IMR-90 (cell line): ENCODE data around the gene PRKAR2A. TPM values are rescaled to one million over a fixed set of nuclear protein-coding genes. Genes with fewer than 3 reads are reported as not detected.

Experiments used
- ATAC-seq: fragments of 200-7000 bp; cut with Tn5 transposase; 2 replicates; pipeline ENCODE4 v1.9.1; 2020; ENCODE audit warnings: low read depth, mild to moderate bottlenecking, moderate library complexity
- BruUV-seq: library from RNA; stranded (reverse); fragments of 400-500 nt; replicated peaks from 2 replicates; lab custom pipeline; 2021; lab: Mats Ljungman, UMichigan
- CTCF ChIA-PET: fragments of 300-600 bp; formaldehyde crosslinking; extraction: SDS; loops from one replicate; lab custom pipeline; 2021; ENCODE audit warnings: antibody characterized with exemption; lab: Yijun Ruan, JAX
- POLR2A ChIA-PET: fragments of 300-600 bp; sonication (Branson Sonifier 250); formaldehyde crosslinking; loops from one replicate; lab custom pipeline; 2022; ENCODE audit warnings: antibody characterized with exemption; ENCODE audit not compliant: unreplicated experiment; lab: Charles Lee
- DNase-seq: peaks from one replicate; pipeline ENCODE4 v3.0.0; 2013
- H2AFZ ChIP-seq: replicated peaks from 2 replicates; pipeline ENCODE3; 2013; ENCODE audit warnings: low read length, mild to moderate bottlenecking; ENCODE audit not compliant: poor library complexity
- H2AK5ac ChIP-seq: 2 replicates; pipeline ENCODE4 v1.6.1; 2013; ENCODE audit warnings: low read depth, low read length, inconsistent platforms
- H2AK9ac ChIP-seq: replicated peaks from 2 replicates; pipeline ENCODE3; 2013; ENCODE audit warnings: mild to moderate bottlenecking, low read depth, low read length, moderate library complexity; ENCODE audit not compliant: poor library complexity
- H2BK120ac ChIP-seq: 2 replicates; pipeline ENCODE4 v1.6.1; 2013; ENCODE audit warnings: low read depth, low read length, inconsistent platforms
- H2BK15ac ChIP-seq: 3 replicates; pipeline ENCODE4 v1.6.1; 2013; ENCODE audit warnings: low read depth, low read length, inconsistent platforms
- H2BK20ac ChIP-seq: 2 replicates; pipeline ENCODE4 v1.6.1; 2013; ENCODE audit warnings: low read depth, mild to moderate bottlenecking, inconsistent platforms, low read length, moderate library complexity
- H2BK5ac ChIP-seq: 2 replicates; pipeline ENCODE4 v1.6.1; 2013; ENCODE audit warnings: mild to moderate bottlenecking, low read depth, low read length, inconsistent platforms; ENCODE audit not compliant: poor library complexity, severe bottlenecking
- H3K14ac ChIP-seq: replicated peaks from 2 replicates; pipeline ENCODE4 v1.6.1; 2013; ENCODE audit warnings: low read depth, low read length, inconsistent platforms
- H3K18ac ChIP-seq: 2 replicates; pipeline ENCODE4 v1.6.1; 2013; ENCODE audit warnings: low read depth, low read length, control low read depth
- H3K23ac ChIP-seq: 2 replicates; pipeline ENCODE4 v1.6.1; 2013; ENCODE audit warnings: low read depth, low read length, inconsistent platforms
- H3K27ac ChIP-seq: 2 replicates; pipeline ENCODE4 v1.5.1; 2013; ENCODE audit warnings: mild to moderate bottlenecking, control low read depth, low read length; ENCODE audit not compliant: insufficient read depth
- H3K27me3 ChIP-seq: 2 replicates; pipeline ENCODE4 v1.6.1; 2013; ENCODE audit warnings: low read length; ENCODE audit not compliant: control insufficient read depth, insufficient read depth
- H3K36me3 ChIP-seq: 2 replicates; pipeline ENCODE4 v1.6.1; 2013; ENCODE audit warnings: low read length, mixed read lengths; ENCODE audit not compliant: control insufficient read depth, insufficient read depth
- H3K4ac ChIP-seq: 2 replicates; pipeline ENCODE4 v1.6.1; 2013; ENCODE audit warnings: low read depth, low read length, inconsistent platforms
- H3K4me1 ChIP-seq: 2 replicates; pipeline ENCODE4 v1.6.1; 2013; ENCODE audit warnings: low read length, mixed read lengths; ENCODE audit not compliant: control insufficient read depth, insufficient read depth
- H3K4me2 ChIP-seq: 2 replicates; pipeline ENCODE4 v1.6.1; 2013; ENCODE audit warnings: low read depth, mild to moderate bottlenecking, control low read depth, low read length, moderate library complexity
- H3K4me3 ChIP-seq: 2 replicates; pipeline ENCODE4 v1.5.1; 2013; ENCODE audit warnings: low read depth, mild to moderate bottlenecking, control low read depth, low read length, moderate library complexity; ENCODE audit not compliant: insufficient read depth
- H3K56ac ChIP-seq: 2 replicates; pipeline ENCODE4 v1.6.1; 2013; ENCODE audit warnings: low read length, inconsistent platforms; ENCODE audit not compliant: insufficient read depth; ENCODE audit errors: extremely low read depth
- H3K79me1 ChIP-seq, 2 experiments: 2 replicates each; pipeline ENCODE4 v1.6.1; 2013; ENCODE audit warnings: low read length in 2 of 2, inconsistent platforms in 1 of 2, low read depth in 1 of 2
- H3K9ac ChIP-seq: 2 replicates; pipeline ENCODE4 v1.6.1; 2013; ENCODE audit warnings: low read depth, low read length, control low read depth
- H3K9me1 ChIP-seq: 2 replicates; pipeline ENCODE4 v1.6.1; 2013; ENCODE audit warnings: low read length, inconsistent platforms; ENCODE audit not compliant: insufficient read depth
- H3K9me3 ChIP-seq: 2 replicates; pipeline ENCODE4 v1.6.1; 2013; ENCODE audit warnings: low read length; ENCODE audit not compliant: control insufficient read depth, insufficient read depth
- H4K20me1 ChIP-seq: 2 replicates; pipeline ENCODE4 v1.6.1; 2013; ENCODE audit warnings: low read length, inconsistent platforms; ENCODE audit not compliant: insufficient read depth
- H4K5ac ChIP-seq: 2 replicates; pipeline ENCODE4 v1.6.1; 2013; ENCODE audit warnings: mild to moderate bottlenecking, low read depth, low read length, control low read depth
- H4K8ac ChIP-seq, 2 experiments: 2 replicates each; pipeline ENCODE4 v1.6.1; 2013; ENCODE audit warnings: low read depth in 2 of 2, low read length in 2 of 2, control low read depth in 1 of 2, inconsistent platforms in 1 of 2
- H4K91ac ChIP-seq: 2 replicates; pipeline ENCODE4 v1.6.1; 2013; ENCODE audit warnings: low read depth, low read length, inconsistent platforms; ENCODE audit not compliant: insufficient read depth
- CHD1 ChIP-seq: IDR thresholded peaks from 2 replicates; pipeline ENCODE4 v1.6.1; 2012; ENCODE audit warnings: low read depth, low read length, improper control_type of control experiment
- ELK1 ChIP-seq: fragments of 150-350 bp; IDR thresholded peaks from 2 replicates; pipeline ENCODE4 v1.6.1; 2016; ENCODE audit warnings: low read depth, mild to moderate bottlenecking, low read length, moderate library complexity, borderline replicate concordance
- FOS ChIP-seq: fragments of 150-350 bp; IDR thresholded peaks from 2 replicates; pipeline ENCODE4 v1.6.1; 2016; ENCODE audit warnings: low read depth, low read length
- MAFK ChIP-seq: IDR thresholded peaks from 2 replicates; pipeline ENCODE4 v1.6.1; 2012; ENCODE audit warnings: low read depth, low read length, improper control_type of control experiment
- MAZ ChIP-seq: IDR thresholded peaks from 2 replicates; pipeline ENCODE4 v1.6.1; 2012; ENCODE audit warnings: low read depth, mild to moderate bottlenecking, low read length, improper control_type of control experiment, moderate library complexity, borderline replicate concordance
- MXI1 ChIP-seq: IDR thresholded peaks from 2 replicates; pipeline ENCODE4 v1.6.1; 2012; ENCODE audit warnings: low read depth, mild to moderate bottlenecking, low read length, moderate library complexity, borderline replicate concordance
- RAD21 ChIP-seq: IDR thresholded peaks from 2 replicates; pipeline ENCODE4 v1.6.1; 2012; ENCODE audit warnings: low read length, improper control_type of control experiment
- SMC3 ChIP-seq: fragments of 150-350 bp; IDR thresholded peaks from 2 replicates; pipeline ENCODE4 v1.6.1; 2016; ENCODE audit warnings: low read depth, mild to moderate bottlenecking, antibody characterized with exemption, low read length, moderate library complexity
- USF2 ChIP-seq: fragments of 150-350 bp; IDR thresholded peaks from 2 replicates; pipeline ENCODE4 v1.6.1; 2017; ENCODE audit warnings: mild to moderate bottlenecking, antibody characterized with exemption, low read length, low read depth
- WGBS, 2 experiments: methylation state at CpG; one replicate each; pipeline versions ENCODE4 v1.1.5 to v1.1.7; 2013; ENCODE audit warnings: missing lambda C conversion rate in 2 of 2; ENCODE audit not compliant: insufficient read length in 1 of 2; ENCODE audit errors: extremely low coverage in 2 of 2; 5-methylcytosine and 5-hydroxymethylcytosine counted together
- dilution Hi-C: fragments of 300-500 bp; cut with HindIII; formaldehyde crosslinking; loops from one replicate; pipeline ENCODE4 v1.14.3; 2018; ENCODE audit warnings: low sequenced_read_pairs; ENCODE audit not compliant: unreplicated experiment
- in situ Hi-C: fragments of 300-500 bp; cut with MboI; formaldehyde crosslinking; loops from 3 replicates; pipeline ENCODE4 v1.14.3; 2019; ENCODE audit warnings: low sequenced_read_pairs, inconsistent platforms, mixed read lengths
- intact Hi-C: fragments of 100-400 bp; cut with micrococcal nuclease; formaldehyde crosslinking; loops from 2 replicates; pipeline ENCODE4 v1.10.0; 2022
- polyA plus RNA-seq, 3 experiments: library from polyadenylated mRNA; depleted of rRNA; stranded (reverse); fragments of >200 nt; gene quantifications; 2 replicates each; pipeline ENCODE4 v1.2.3, GENCODE V29; 2012; ENCODE audit warnings: low replicate concordance in 1 of 3
- total RNA-seq: library from RNA; depleted of rRNA; stranded (reverse); fragments of >200 nt; gene quantifications from 2 replicates; pipeline ENCODE4 v1.2.3, GENCODE V29; 2012

Gene PRKAR2A
- total and polyA plus RNA-seq, 2 of the 4 experiments (the other 2 are of a cell fraction): 11.3 to 48.2 TPM

- Histone ChIP-seq H3K56ac (no peak overlapping the region), H2BK15ac (no peak overlapping the region), H3K23ac (no peak overlapping the region), H3K27ac (no peak overlapping the region), H3K4me1 (no peaks in the 10 kb centered on the region), H2AFZ (no peak overlapping the region), H4K5ac (no peak overlapping the region), H3K79me1 (no peaks in the 10 kb centered on the region; a peak in 1 of 4 replicates), H2AK5ac (no peak overlapping the region), H2BK120ac (no peak overlapping the region), H3K36me3 (peaks cover 29% of the 10 kb centered on the region), H3K4me2 (no peak overlapping the region), H2BK20ac (no peak overlapping the region), H4K8ac (no peak overlapping the region), H3K4me3 (no peak overlapping the region), H3K9me1 (0 out of 2 replicates have a peak, but pooled peaks cover 4% of the 10 kb centered on the region), H4K91ac (no peak overlapping the region), H3K9me3 (no peaks in the 10 kb centered on the region), H4K20me1 (no peaks in the 10 kb centered on the region), H3K4ac (no peak overlapping the region), H3K14ac (no peak overlapping the region), H3K9ac (no peak overlapping the region), H2AK9ac (no peak overlapping the region), H3K18ac (no peak overlapping the region), H3K27me3 (no peaks in the 10 kb centered on the region), H2BK5ac (no peak overlapping the region)
- no peak for TF ChIP-seq RAD21
- no peak for TF ChIP-seq FOS
- no peak for TF ChIP-seq MXI1
- no peak for TF ChIP-seq SMC3
- TF ChIP-seq ELK1: no peak
- TF ChIP-seq CHD1: no peak
- TF ChIP-seq USF2: no peak
- no peak for TF ChIP-seq MAZ
- TF ChIP-seq MAFK: no peak
- intact Hi-C loops: no loop called here
- in situ Hi-C loops: no loop called here
- CTCF ChIA-PET: interaction anchor here (0.6 to 0.7 kb wide), 2 partner anchors 9 to 467 kb away, joined by 4 to 9 read pairs; no protein-coding TSS in a partner anchor
- no TSS peak for BruUV-seq
- ATAC-seq (no peak), DNase-seq (no peak)
- POLR2A ChIA-PET: interaction anchor here (0.6 kb wide), 1 partner anchor 19 kb away, joined by 7 read pairs; no protein-coding TSS in a partner anchor
- dilution Hi-C loops: no loop called here
- 79% methylated on average over 2 of the region's 4 CpGs; no CpG with 5 or more reads in 1 of the 2 experiments for WGBS, 2 experiments
Measured at GRCh38 chr3:48747015-48747615, 100.6 kb downstream of the PRKAR2A start.
